Kidney (tissue), 14 donors: ENCODE data around the gene SCGB1C1. TPM values are rescaled to one million over a fixed set of nuclear protein-coding genes. Genes with fewer than 3 reads are reported as not detected.

ENCODE experiments used
- DNase-seq, 5 donors: peaks; one replicate each; pipeline ENCODE4 v3.0.0-alpha.2; 2013 to 2020
- FAIRE-seq: peaks from 2 replicates; lab custom pipeline; 2012; peaks lifted over from hg19 to GRCh38; lab: Jason Lieb, UNC
- H3K27ac ChIP-seq, 2 donors: one replicate each; pipeline ENCODE4 v1.7.0; 2013; ENCODE audit warnings: low read depth in 2 of 2, low read length in 2 of 2, inconsistent platforms in 1 of 2
- H3K27me3 ChIP-seq: one replicate; pipeline ENCODE4 v1.7.1; 2013; ENCODE audit warnings: low read length, inconsistent platforms; ENCODE audit not compliant: control insufficient read depth, insufficient read depth
- H3K36me3 ChIP-seq, 3 donors: one replicate each; pipeline versions ENCODE4 v1.7.0 to v1.7.1; 2013; ENCODE audit warnings: low read length in 3 of 3, control low read depth in 1 of 3, inconsistent platforms in 1 of 3; ENCODE audit not compliant: insufficient read depth in 3 of 3, control insufficient read depth in 2 of 3
- H3K4me1 ChIP-seq, 3 donors: one replicate each; pipeline versions ENCODE4 v1.7.0 to v1.7.1; 2013; ENCODE audit warnings: low read length in 3 of 3, inconsistent platforms in 1 of 3, low read depth in 1 of 3; ENCODE audit not compliant: control insufficient read depth in 2 of 3, insufficient read depth in 2 of 3
- H3K4me3 ChIP-seq, 3 donors: one replicate each; pipeline versions ENCODE4 v1.7.0 to v1.8.1; 2013; ENCODE audit warnings: low read length in 3 of 3, control low read depth in 1 of 3, inconsistent platforms in 1 of 3
- H3K9ac ChIP-seq, 3 donors: one replicate each; pipeline versions ENCODE4 v1.7.0 to v1.7.1; 2013; ENCODE audit warnings: low read length in 3 of 3, control low read depth in 1 of 3, inconsistent platforms in 1 of 3
- H3K9me3 ChIP-seq, 3 donors: one replicate each; pipeline versions ENCODE4 v1.7.0 to v1.7.1; 2013; ENCODE audit warnings: low read length in 3 of 3, control low read depth in 1 of 3, inconsistent platforms in 1 of 3; ENCODE audit not compliant: control insufficient read depth in 2 of 3, insufficient read depth in 1 of 3
- CTCF ChIP-seq: IDR thresholded peaks from 3 replicates; pipeline ENCODE4 v1.5.1; 2012; ENCODE audit warnings: mild to moderate bottlenecking, moderate library complexity, borderline replicate concordance; ENCODE audit not compliant: insufficient read depth; ENCODE audit errors: extremely low read depth
- intact Hi-C: fragments of 100-400 bp; cut with DNase I; formaldehyde crosslinking; loops from one replicate; pipeline ENCODE4 v1.11.1; 2022
- polyA plus RNA-seq: library from polyadenylated mRNA; stranded (reverse); fragments of 350-450 nt; fragmentation: Illumina TruSeq; extraction: RNeasy Lipid Tissue Mini Kit (QIAGEN cat#74804); gene quantifications from one replicate; pipeline ENCODE4 v1.2.3, GENCODE V29; 2014; ENCODE audit warnings: low read depth, low replicate concordance; ENCODE audit not compliant: insufficient read depth
- total RNA-seq: library from RNA; stranded (reverse); fragmentation: NEBNext Ultra II Directional; extraction: Animal tissue kit (Norgen Biotek cat#: 25700); gene quantifications from one replicate; pipeline ENCODE4 v1.2.1, GENCODE V29; 2021
- donor health status: control.
- donor health status: control.
- donor health status: control.
- donor health status: control.
- donor health status: control.
- donor health status: DM: yes; HTN: yes; CAD: no.
- donor health status: Normal renal cell carcinoma (clear cell type).

SCGB1C1 gene
- total and polyA plus RNA-seq, 2 donors from 2014 or later, result not detected

- no peak for FAIRE-seq
- peaks cover 2 to 52% (median 42%) of the 10 kb centered on the region in 3 donors for H3K36me3 ChIP-seq
- intact Hi-C loops, result no loop called here
These were observed 18.4 kb downstream of the SCGB1C1 start for GRCh38 chr11:211295-211694.

GRCh38 chr11:211741-212140 is 18.9 kb downstream of the SCGB1C1 start:
- peak in 1 of 5 donors; percentile 64 for DNase-seq
- H3K4me3 ChIP-seq, result no peak overlapping the region
- H3K4me1 ChIP-seq, result peaks cover 0 to 23% (median 6%) of the 10 kb centered on the region in 3 donors
- intact Hi-C loops, result no loop called here
- peaks cover 2 to 52% (median 42%) of the 10 kb centered on the region in 3 donors for H3K36me3 ChIP-seq
- no peak for FAIRE-seq
- no peak overlapping the region for H3K27ac ChIP-seq
- no peak for TF ChIP-seq CTCF
- no peaks in the 10 kb centered on the region for H3K9me3 ChIP-seq
- no peaks in the 10 kb centered on the region for H3K27me3 ChIP-seq
- no peak overlapping the region for H3K9ac ChIP-seq

More at GRCh38 chr11:211295-211694, 18.4 kb downstream of the SCGB1C1 start:
- peak in 1 of 5 donors; percentile 36 for DNase-seq
- Histone ChIP-seq H3K27ac (no peak overlapping the region), H3K4me1 (peaks cover 0 to 25% (median 6%) of the 10 kb centered on the region in 3 donors), H3K9me3 (no peaks in the 10 kb centered on the region), H3K27me3 (no peaks in the 10 kb centered on the region), H3K4me3 (no peak overlapping the region), H3K9ac (no peak overlapping the region)
- TF ChIP-seq CTCF, result no peak

- Histone ChIP-seq H3K9me3 (no peaks in the 10 kb centered on the region), H3K9ac (no peak overlapping the region), H3K27me3 (no peaks in the 10 kb centered on the region), H3K27ac (no peak overlapping the region), H3K4me3 (no peak overlapping the region), H3K4me1 (peaks cover 0 to 23% (median 6%) of the 10 kb centered on the region in 3 donors), H3K36me3 (peaks cover 2 to 52% (median 42%) of the 10 kb centered on the region in 3 donors)
- TF ChIP-seq CTCF, result no peak
- FAIRE-seq, result no peak
- DNase-seq, result peak in 1 of 5 donors; percentile 53
- intact Hi-C loops, result no loop called here
These were observed 19.5 kb downstream of the SCGB1C1 start for GRCh38 chr11:212150-213100.
